K562 (cell line): ENCODE results near the gene OSBPL7. TPM values are rescaled to one million over a fixed set of nuclear protein-coding genes. Genes with fewer than 3 reads are reported as not detected.

Experiments
- ELF2 ChIP-seq: fragments of 250-450 bp; sonication (Bioruptor Pico); IDR thresholded peaks from 2 replicates; pipeline ENCODE4 v1.5.0; 2021; ENCODE audit warnings: mild to moderate bottlenecking
- ESRRB ChIP-seq: fragments of 250-450 bp; sonication (Bioruptor Pico); IDR thresholded peaks from 2 replicates; pipeline ENCODE4 v1.5.0; 2020; ENCODE audit warnings: mild to moderate bottlenecking, moderate library complexity, borderline replicate concordance
- ETS2 ChIP-seq: IDR thresholded peaks from 2 replicates; pipeline ENCODE4 v1.6.1; 2016; ENCODE audit warnings: borderline replicate concordance, missing genetic modification characterization, mild to moderate bottlenecking, moderate library complexity, missing compliant biosample characterization; ENCODE audit not compliant: poor library complexity, severe bottlenecking
- KHSRP ChIP-seq: fragments of 450-650 bp; IDR thresholded peaks from 2 replicates; pipeline ENCODE4 v1.6.1; 2017
- LCOR ChIP-seq: sonication (generic); formaldehyde crosslinking; IDR thresholded peaks from 2 replicates; pipeline ENCODE4 v1.8.0; 2022; ENCODE audit warnings: mild to moderate bottlenecking, missing genetic modification reagents
- POLR2A ChIP-seq: fragments of 450-650 bp; conservative IDR thresholded peaks from 2 replicates; pipeline ENCODE4 v1.6.1; 2016
- PTRF ChIP-seq: fragments of 450-650 bp; IDR thresholded peaks from 2 replicates; pipeline ENCODE4 v1.6.1; 2016; ENCODE audit warnings: mild to moderate bottlenecking, missing genetic modification characterization, missing compliant biosample characterization
- TAF7 ChIP-seq: fragments of 450-650 bp; IDR thresholded peaks from 2 replicates; pipeline ENCODE4 v1.6.1; 2016; ENCODE audit warnings: missing genetic modification characterization, missing compliant biosample characterization
- TEAD4 ChIP-seq, 2 experiments: sonication (generic) in 1 of 2; formaldehyde crosslinking in 1 of 2; IDR thresholded peaks; 2 replicates each; pipeline versions ENCODE4 v1.6.1 to v1.8.0; 2012 to 2022; ENCODE audit warnings: borderline replicate concordance in 1 of 2, inconsistent platforms in 1 of 2, low read length in 1 of 2, mild to moderate bottlenecking in 1 of 2, missing genetic modification reagents in 1 of 2
- TSC22D4 ChIP-seq: fragments of 450-650 bp; IDR thresholded peaks from 2 replicates; pipeline ENCODE4 v1.6.1; 2016; ENCODE audit warnings: missing genetic modification characterization, missing biosample characterization, control low read depth
- ZNF143 ChIP-seq: sonication (generic); formaldehyde crosslinking; IDR thresholded peaks from 2 replicates; pipeline ENCODE4 v1.9.0; 2022; ENCODE audit warnings: mild to moderate bottlenecking, missing genetic modification reagents
- ZNF197 ChIP-seq: fragments of 200-800 bp; sonication (Bioruptor generic); IDR thresholded peaks from 2 replicates; pipeline ENCODE4 v1.6.1; 2016; ENCODE audit warnings: low read depth, missing genetic modification characterization, missing compliant biosample characterization
- polyA plus RNA-seq, 8 experiments: library from polyadenylated mRNA; depleted of rRNA in 4 of 8; stranded (reverse) in 5 of 8; unstranded in 3 of 8; fragments of >200 nt; fragmentation: Nextera tagmentation in 2 of 8; fragmentation: Illumina TruSeq in 1 of 8; extraction: Ambion mirVana in 2 of 8; extraction: Trizol in 1 of 8; gene quantifications; 2 replicates each; pipeline versions ENCODE4 v1.2.1 to v1.2.3, GENCODE V29; 2011 to 2014; ENCODE audit warnings: inconsistent platforms in 1 of 8, missing spikeins in 1 of 8
- total RNA-seq, 7 experiments: library from RNA; depleted of rRNA in 6 of 7; stranded (reverse); fragments of >200 nt in 6 of 7; fragmentation: Illumina TruSeq in 2 of 7; extraction: Trizol in 2 of 7; gene quantifications; 2 replicates each; pipeline versions ENCODE4 v1.2.1 to v1.2.3, GENCODE V29; 2011 to 2021; ENCODE audit warnings: low replicate concordance in 1 of 7
- TF ChIP-seq, protein P1 (sequence below): fragments of 250-450 bp; sonication (Bioruptor Pico); IDR thresholded peaks from 2 replicates; pipeline ENCODE4 v1.8.0; 2022; ENCODE audit warnings: moderate library complexity, mild to moderate bottlenecking, inconsistent platforms
- TF ChIP-seq, protein P2 (sequence below): fragments of 450-650 bp; IDR thresholded peaks from 2 replicates; pipeline ENCODE4 v1.6.1; 2017; ENCODE audit warnings: mild to moderate bottlenecking, moderate library complexity
- TF ChIP-seq, protein P3 (sequence below): fragments of 450-650 bp; IDR thresholded peaks from 2 replicates; pipeline ENCODE4 v1.6.1; 2017; ENCODE audit warnings: antibody characterized with exemption, mild to moderate bottlenecking
- TF ChIP-seq, protein P4 (sequence below): fragments of 250-450 bp; sonication (Bioruptor Pico); IDR thresholded peaks from 2 replicates; pipeline ENCODE4 v1.9.0; 2021; ENCODE audit warnings: mild to moderate bottlenecking, inconsistent platforms

Gene OSBPL7
- total and polyA plus RNA-seq, 9 of the 15 experiments (the other 6 are each of a cell fraction or from before 2014, with no cell fraction given) = 0.32 to 11.9 (median 5.8) TPM

DNA sequence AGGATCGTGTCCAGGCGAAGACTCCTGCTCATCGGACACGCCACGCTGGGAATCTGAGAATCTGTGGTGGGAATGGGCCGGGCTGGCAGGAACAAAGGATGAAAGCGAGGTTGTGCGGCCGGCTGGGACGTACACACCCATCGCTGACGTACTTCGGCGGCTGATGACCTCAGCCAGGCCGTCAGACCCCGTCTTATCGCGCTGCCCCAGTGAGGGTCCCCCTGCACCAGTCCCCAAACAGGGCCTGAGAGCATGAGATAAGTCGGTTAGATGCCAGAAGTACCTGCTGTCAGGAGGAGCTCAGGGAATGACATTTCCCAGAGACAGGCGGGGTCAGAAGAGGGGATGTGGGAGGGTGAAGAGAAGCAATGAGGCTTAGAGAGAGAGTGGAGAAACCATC lies 45.3 kb upstream of the OSBPL7 start (continued):
- TF ChIP-seq ZNF197 (CRISPR knock-in tag) (peak; percentile 97), ETS2 (tag) (no peak), POLR2A (no peak), ESRRB (CRISPR knock-in tag) (no peak), LCOR (peak; percentile 96), TEAD4 (IDR thresholded peaks at IDR 0.05; ENCODE audit: low read length) (peak; percentile 99), TEAD4 (CRISPR knock-in tag; IDR thresholded peaks at IDR 0.05; ENCODE audit: borderline replicate concordance) (no peak), TSC22D4 (tag) (no peak), TAF7 (tag) (no peak), ELF2 (CRISPR knock-in tag) (no peak), KHSRP (peak; percentile 97), ZNF143 (CRISPR knock-in tag) (no peak), PTRF (no peak)
- TF ChIP-seq, protein P1, sequence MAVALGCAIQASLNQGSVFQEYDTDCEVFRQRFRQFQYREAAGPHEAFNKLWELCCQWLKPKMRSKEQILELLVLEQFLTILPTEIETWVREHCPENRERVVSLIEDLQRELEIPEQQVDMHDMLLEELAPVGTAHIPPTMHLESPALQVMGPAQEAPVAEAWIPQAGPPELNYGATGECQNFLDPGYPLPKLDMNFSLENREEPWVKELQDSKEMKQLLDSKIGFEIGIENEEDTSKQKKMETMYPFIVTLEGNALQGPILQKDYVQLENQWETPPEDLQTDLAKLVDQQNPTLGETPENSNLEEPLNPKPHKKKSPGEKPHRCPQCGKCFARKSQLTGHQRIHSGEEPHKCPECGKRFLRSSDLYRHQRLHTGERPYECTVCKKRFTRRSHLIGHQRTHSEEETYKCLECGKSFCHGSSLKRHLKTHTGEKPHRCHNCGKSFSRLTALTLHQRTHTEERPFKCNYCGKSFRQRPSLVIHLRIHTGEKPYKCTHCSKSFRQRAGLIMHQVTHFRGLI = no peak; the same call in 1 of the 2 replicates
- TF ChIP-seq, protein P2, sequence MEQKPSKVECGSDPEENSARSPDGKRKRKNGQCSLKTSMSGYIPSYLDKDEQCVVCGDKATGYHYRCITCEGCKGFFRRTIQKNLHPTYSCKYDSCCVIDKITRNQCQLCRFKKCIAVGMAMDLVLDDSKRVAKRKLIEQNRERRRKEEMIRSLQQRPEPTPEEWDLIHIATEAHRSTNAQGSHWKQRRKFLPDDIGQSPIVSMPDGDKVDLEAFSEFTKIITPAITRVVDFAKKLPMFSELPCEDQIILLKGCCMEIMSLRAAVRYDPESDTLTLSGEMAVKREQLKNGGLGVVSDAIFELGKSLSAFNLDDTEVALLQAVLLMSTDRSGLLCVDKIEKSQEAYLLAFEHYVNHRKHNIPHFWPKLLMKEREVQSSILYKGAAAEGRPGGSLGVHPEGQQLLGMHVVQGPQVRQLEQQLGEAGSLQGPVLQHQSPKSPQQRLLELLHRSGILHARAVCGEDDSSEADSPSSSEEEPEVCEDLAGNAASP = no peak
- TF ChIP-seq, protein P3, sequence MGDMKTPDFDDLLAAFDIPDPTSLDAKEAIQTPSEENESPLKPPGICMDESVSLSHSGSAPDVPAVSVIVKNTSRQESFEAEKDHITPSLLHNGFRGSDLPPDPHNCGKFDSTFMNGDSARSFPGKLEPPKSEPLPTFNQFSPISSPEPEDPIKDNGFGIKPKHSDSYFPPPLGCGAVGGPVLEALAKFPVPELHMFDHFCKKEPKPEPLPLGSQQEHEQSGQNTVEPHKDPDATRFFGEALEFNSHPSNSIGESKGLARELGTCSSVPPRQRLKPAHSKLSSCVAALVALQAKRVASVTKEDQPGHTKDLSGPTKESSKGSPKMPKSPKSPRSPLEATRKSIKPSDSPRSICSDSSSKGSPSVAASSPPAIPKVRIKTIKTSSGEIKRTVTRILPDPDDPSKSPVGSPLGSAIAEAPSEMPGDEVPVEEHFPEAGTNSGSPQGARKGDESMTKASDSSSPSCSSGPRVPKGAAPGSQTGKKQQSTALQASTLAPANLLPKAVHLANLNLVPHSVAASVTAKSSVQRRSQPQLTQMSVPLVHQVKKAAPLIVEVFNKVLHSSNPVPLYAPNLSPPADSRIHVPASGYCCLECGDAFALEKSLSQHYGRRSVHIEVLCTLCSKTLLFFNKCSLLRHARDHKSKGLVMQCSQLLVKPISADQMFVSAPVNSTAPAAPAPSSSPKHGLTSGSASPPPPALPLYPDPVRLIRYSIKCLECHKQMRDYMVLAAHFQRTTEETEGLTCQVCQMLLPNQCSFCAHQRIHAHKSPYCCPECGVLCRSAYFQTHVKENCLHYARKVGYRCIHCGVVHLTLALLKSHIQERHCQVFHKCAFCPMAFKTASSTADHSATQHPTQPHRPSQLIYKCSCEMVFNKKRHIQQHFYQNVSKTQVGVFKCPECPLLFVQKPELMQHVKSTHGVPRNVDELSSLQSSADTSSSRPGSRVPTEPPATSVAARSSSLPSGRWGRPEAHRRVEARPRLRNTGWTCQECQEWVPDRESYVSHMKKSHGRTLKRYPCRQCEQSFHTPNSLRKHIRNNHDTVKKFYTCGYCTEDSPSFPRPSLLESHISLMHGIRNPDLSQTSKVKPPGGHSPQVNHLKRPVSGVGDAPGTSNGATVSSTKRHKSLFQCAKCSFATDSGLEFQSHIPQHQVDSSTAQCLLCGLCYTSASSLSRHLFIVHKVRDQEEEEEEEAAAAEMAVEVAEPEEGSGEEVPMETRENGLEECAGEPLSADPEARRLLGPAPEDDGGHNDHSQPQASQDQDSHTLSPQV = peak; percentile 75
- TF ChIP-seq, protein P4, sequence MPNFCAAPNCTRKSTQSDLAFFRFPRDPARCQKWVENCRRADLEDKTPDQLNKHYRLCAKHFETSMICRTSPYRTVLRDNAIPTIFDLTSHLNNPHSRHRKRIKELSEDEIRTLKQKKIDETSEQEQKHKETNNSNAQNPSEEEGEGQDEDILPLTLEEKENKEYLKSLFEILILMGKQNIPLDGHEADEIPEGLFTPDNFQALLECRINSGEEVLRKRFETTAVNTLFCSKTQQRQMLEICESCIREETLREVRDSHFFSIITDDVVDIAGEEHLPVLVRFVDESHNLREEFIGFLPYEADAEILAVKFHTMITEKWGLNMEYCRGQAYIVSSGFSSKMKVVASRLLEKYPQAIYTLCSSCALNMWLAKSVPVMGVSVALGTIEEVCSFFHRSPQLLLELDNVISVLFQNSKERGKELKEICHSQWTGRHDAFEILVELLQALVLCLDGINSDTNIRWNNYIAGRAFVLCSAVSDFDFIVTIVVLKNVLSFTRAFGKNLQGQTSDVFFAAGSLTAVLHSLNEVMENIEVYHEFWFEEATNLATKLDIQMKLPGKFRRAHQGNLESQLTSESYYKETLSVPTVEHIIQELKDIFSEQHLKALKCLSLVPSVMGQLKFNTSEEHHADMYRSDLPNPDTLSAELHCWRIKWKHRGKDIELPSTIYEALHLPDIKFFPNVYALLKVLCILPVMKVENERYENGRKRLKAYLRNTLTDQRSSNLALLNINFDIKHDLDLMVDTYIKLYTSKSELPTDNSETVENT = no peak
